HS-5 (cell line): Measurements from ENCODE around the gene GEMIN4.

ENCODE experiments used
- DNase-seq: peaks from one replicate; pipeline ENCODE4 v3.0.0-alpha.2; 2012; ENCODE audit warnings: low read depth

The GEMIN4 gene

GRCh38 chr17:740240-741017 is 11.6 kb downstream of the GEMIN4 start:
- DNase-seq = no peak

- DNase-seq = no peak
Measured at GRCh38 chr17:737561-738113, 14.4 kb downstream of the GEMIN4 start.

GRCh38 chr17:733743-734142 is 18.3 kb downstream of the GEMIN4 start:
- DNase-seq = no peak

GRCh38 chr17:732902-733720 is 19.0 kb downstream of the GEMIN4 start:
- peak; percentile 29 for DNase-seq

- DNase-seq = no peak
Measured at GRCh38 chr17:732067-732901, 19.8 kb downstream of the GEMIN4 start, which contains the start of gene TLCD3A. Gene TLCD3A, plus strand, starts transcription at chr17:732596. Its CDS starts 52 bp downstream, at chr17:732648.

GRCh38 chr17:731644-732066 is 20.4 kb downstream of the GEMIN4 start:
- no peak for DNase-seq

- DNase-seq = no peak
Measured at GRCh38 chr17:728911-729310, 23.2 kb downstream of the GEMIN4 start.

GRCh38 chr17:726271-726919 is 25.7 kb downstream of the GEMIN4 start:
- DNase-seq = no peak

- no peak for DNase-seq
Measured at GRCh38 chr17:725746-726145, 26.3 kb downstream of the GEMIN4 start.

- no peak for DNase-seq
Measured at GRCh38 chr17:725084-725483, 27.0 kb downstream of the GEMIN4 start.

GRCh38 chr17:721540-721937 is 30.5 kb downstream of the GEMIN4 start:
- no peak for DNase-seq

- no peak for DNase-seq
Measured at GRCh38 chr17:720706-721539, 31.1 kb downstream of the GEMIN4 start.

GRCh38 chr17:718075-718474 is 34.0 kb downstream of the GEMIN4 start:
- no peak for DNase-seq

- DNase-seq = no peak
Measured at GRCh38 chr17:708132-708531, 43.9 kb downstream of the GEMIN4 start.

- DNase-seq = no peak
Measured at GRCh38 chr17:705863-706262, 46.2 kb downstream of the GEMIN4 start.

GRCh38 chr17:705011-705410 is 47.1 kb downstream of the GEMIN4 start:
- DNase-seq = no peak

GRCh38 chr17:704111-704864 is 47.8 kb downstream of the GEMIN4 start:
- no peak for DNase-seq

GRCh38 chr17:703081-703875 is 48.8 kb downstream of the GEMIN4 start:
- DNase-seq = no peak

- no peak for DNase-seq
Measured at GRCh38 chr17:700504-701094, 51.5 kb downstream of the GEMIN4 start.
